ENCODE measurements around the gene HSPA1B.
A peak's percentile ranks its signal among the peaks of the same experiment; 100 is the strongest.

HSPA1B gene

GRCh38 chr6:31827286-31828079, at the start of gene HSPA1B:
TSS of gene HSPA1B (plus strand) at chr6:31827738. CDS start at chr6:31827951, 213 bp downstream.
- Histone ChIP-seq H3K9ac (ENCODE audit: low read length) (peak within 1 kb of the TSS; percentile 89), H3K9me3 (ENCODE audit: low read length) (no peaks in the 10 kb centered on the region), H3K27ac (ENCODE audit: low read depth, low read length) (peak within 1 kb of the TSS; percentile 78), H3K27me3 (ENCODE audit: control insufficient read depth in 1 of 2, insufficient read depth in 2 of 2, low read length in 2 of 2) (no peaks in the 10 kb centered on the region), H3K36me3 (ENCODE audit: insufficient read depth, low read length) (no peaks in the 10 kb centered on the region), H3K4me3 (ENCODE audit: low read depth in 1 of 2, low read length in 2 of 2) (peak within 1 kb of the TSS; percentile 62 to 73), H3K4me1 (ENCODE audit: insufficient read depth, low read length) (peaks cover 29% of the 10 kb centered on the region)

GRCh38 chr6:31778193-31778592, 49.3 kb upstream of the HSPA1B start:
- Histone ChIP-seq H3K27ac (ENCODE audit: low read depth, low read length) (no peak overlapping the region), H3K27me3 (ENCODE audit: control insufficient read depth in 1 of 2, insufficient read depth in 2 of 2, low read length in 2 of 2) (no peaks in the 10 kb centered on the region), H3K4me3 (ENCODE audit: low read depth in 1 of 2, low read length in 2 of 2) (no peak overlapping the region), H3K9ac (ENCODE audit: low read length) (no peak overlapping the region), H3K9me3 (ENCODE audit: low read length) (no peaks in the 10 kb centered on the region), H3K36me3 (ENCODE audit: insufficient read depth, low read length) (peaks cover 42% of the 10 kb centered on the region), H3K4me1 (ENCODE audit: insufficient read depth, low read length) (peaks cover 7% of the 10 kb centered on the region)

- H3K27me3 ChIP-seq (ENCODE audit: control insufficient read depth in 1 of 2, insufficient read depth in 2 of 2, low read length in 2 of 2) = no peaks in the 10 kb centered on the region
- peaks cover 7% of the 10 kb centered on the region for H3K4me1 ChIP-seq (ENCODE audit: insufficient read depth, low read length)
- H3K27ac ChIP-seq (ENCODE audit: low read depth, low read length) = no peak overlapping the region
- no peak overlapping the region for H3K4me3 ChIP-seq (ENCODE audit: low read depth in 1 of 2, low read length in 2 of 2)
- no peak overlapping the region for H3K9ac ChIP-seq (ENCODE audit: low read length)
- H3K9me3 ChIP-seq (ENCODE audit: low read length) = no peaks in the 10 kb centered on the region
- H3K36me3 ChIP-seq (ENCODE audit: insufficient read depth, low read length) = peaks cover 48% of the 10 kb centered on the region
Observed at GRCh38 chr6:31778999-31779885, 48.3 kb upstream of the HSPA1B start.

- no peak overlapping the region for H3K27ac ChIP-seq (ENCODE audit: low read depth, low read length)
- H3K27me3 ChIP-seq (ENCODE audit: control insufficient read depth in 1 of 2, insufficient read depth in 2 of 2, low read length in 2 of 2) = no peaks in the 10 kb centered on the region
- H3K9me3 ChIP-seq (ENCODE audit: low read length) = no peaks in the 10 kb centered on the region
- no peak overlapping the region for H3K9ac ChIP-seq (ENCODE audit: low read length)
- peaks cover 7% of the 10 kb centered on the region for H3K4me1 ChIP-seq (ENCODE audit: insufficient read depth, low read length)
- H3K36me3 ChIP-seq (ENCODE audit: insufficient read depth, low read length) = peaks cover 54% of the 10 kb centered on the region
- no peak overlapping the region for H3K4me3 ChIP-seq (ENCODE audit: low read depth in 1 of 2, low read length in 2 of 2)
Observed at GRCh38 chr6:31779908-31780307, 47.6 kb upstream of the HSPA1B start.

- no peaks in the 10 kb centered on the region for H3K27me3 ChIP-seq (ENCODE audit: control insufficient read depth in 1 of 2, insufficient read depth in 2 of 2, low read length in 2 of 2)
- H3K4me1 ChIP-seq (ENCODE audit: insufficient read depth, low read length) = peaks cover 7% of the 10 kb centered on the region
- no peak overlapping the region for H3K27ac ChIP-seq (ENCODE audit: low read depth, low read length)
- no peaks in the 10 kb centered on the region for H3K9me3 ChIP-seq (ENCODE audit: low read length)
- H3K4me3 ChIP-seq (ENCODE audit: low read depth in 1 of 2, low read length in 2 of 2) = no peak overlapping the region
- H3K36me3 ChIP-seq (ENCODE audit: insufficient read depth, low read length) = peaks cover 61% of the 10 kb centered on the region
- H3K9ac ChIP-seq (ENCODE audit: low read length) = no peak overlapping the region
Observed at GRCh38 chr6:31780507-31781243, 46.9 kb upstream of the HSPA1B start.

- no peak overlapping the region for H3K9ac ChIP-seq (ENCODE audit: low read length)
- H3K4me3 ChIP-seq (ENCODE audit: low read depth in 1 of 2, low read length in 2 of 2) = no peak overlapping the region
- H3K4me1 ChIP-seq (ENCODE audit: insufficient read depth, low read length) = peaks cover 7% of the 10 kb centered on the region
- H3K9me3 ChIP-seq (ENCODE audit: low read length) = no peaks in the 10 kb centered on the region
- peaks cover 61% of the 10 kb centered on the region for H3K36me3 ChIP-seq (ENCODE audit: insufficient read depth, low read length)
- no peaks in the 10 kb centered on the region for H3K27me3 ChIP-seq (ENCODE audit: control insufficient read depth in 1 of 2, insufficient read depth in 2 of 2, low read length in 2 of 2)
- H3K27ac ChIP-seq (ENCODE audit: low read depth, low read length) = no peak overlapping the region
Observed at GRCh38 chr6:31781244-31782125, 46.1 kb upstream of the HSPA1B start.

- H3K27me3 ChIP-seq (ENCODE audit: control insufficient read depth in 1 of 2, insufficient read depth in 2 of 2, low read length in 2 of 2) = no peaks in the 10 kb centered on the region
- no peak overlapping the region for H3K27ac ChIP-seq (ENCODE audit: low read depth, low read length)
- H3K9ac ChIP-seq (ENCODE audit: low read length) = no peak overlapping the region
- H3K36me3 ChIP-seq (ENCODE audit: insufficient read depth, low read length) = peaks cover 61% of the 10 kb centered on the region
- H3K9me3 ChIP-seq (ENCODE audit: low read length) = no peaks in the 10 kb centered on the region
- no peak overlapping the region for H3K4me3 ChIP-seq (ENCODE audit: low read depth in 1 of 2, low read length in 2 of 2)
- H3K4me1 ChIP-seq (ENCODE audit: insufficient read depth, low read length) = peaks cover 2% of the 10 kb centered on the region
Observed at GRCh38 chr6:31782126-31782855, 45.2 kb upstream of the HSPA1B start.

GRCh38 chr6:31784098-31784925, 43.2 kb upstream of the HSPA1B start:
- no peak overlapping the region for H3K4me3 ChIP-seq (ENCODE audit: low read depth in 1 of 2, low read length in 2 of 2)
- H3K4me1 ChIP-seq (ENCODE audit: insufficient read depth, low read length) = no peaks in the 10 kb centered on the region
- no peaks in the 10 kb centered on the region for H3K27me3 ChIP-seq (ENCODE audit: control insufficient read depth in 1 of 2, insufficient read depth in 2 of 2, low read length in 2 of 2)
- no peak overlapping the region for H3K27ac ChIP-seq (ENCODE audit: low read depth, low read length)
- no peaks in the 10 kb centered on the region for H3K9me3 ChIP-seq (ENCODE audit: low read length)
- peaks cover 50% of the 10 kb centered on the region for H3K36me3 ChIP-seq (ENCODE audit: insufficient read depth, low read length)
- no peak overlapping the region for H3K9ac ChIP-seq (ENCODE audit: low read length)

- no peak overlapping the region for H3K4me3 ChIP-seq (ENCODE audit: low read depth in 1 of 2, low read length in 2 of 2)
- no peaks in the 10 kb centered on the region for H3K27me3 ChIP-seq (ENCODE audit: control insufficient read depth in 1 of 2, insufficient read depth in 2 of 2, low read length in 2 of 2)
- no peak overlapping the region for H3K9ac ChIP-seq (ENCODE audit: low read length)
- H3K27ac ChIP-seq (ENCODE audit: low read depth, low read length) = no peak overlapping the region
- no peaks in the 10 kb centered on the region for H3K4me1 ChIP-seq (ENCODE audit: insufficient read depth, low read length)
- no peaks in the 10 kb centered on the region for H3K9me3 ChIP-seq (ENCODE audit: low read length)
- H3K36me3 ChIP-seq (ENCODE audit: insufficient read depth, low read length) = peaks cover 41% of the 10 kb centered on the region
Observed at GRCh38 chr6:31785475-31785874, 42.1 kb upstream of the HSPA1B start.
